ENCODE results near the gene NEGR1. TPM values are rescaled to one million over a fixed set of nuclear protein-coding genes. Genes with fewer than 3 reads are reported as not detected.

The NEGR1 gene
- total and polyA plus RNA-seq, 8 donors: 1.2 to 35.4 (median 7.7) TPM

- no peak overlapping the region for H3K27ac ChIP-seq
- intact Hi-C loops (cut with DNase I; ENCODE audit: low total_unique reads): no loop called here
- H3K4me1 ChIP-seq: no peaks in the 10 kb centered on the region
- WGBS, 5 donors: 66 to 89% (median 81%) methylated on average over 1 of the region's 1 CpG
- TF ChIP-seq POLR2AphosphoS5 (IDR thresholded peaks at IDR 0.05) (no peak), POLR2A (IDR thresholded peaks at IDR 0.05) (no peak), CTCF (IDR thresholded peaks at IDR 0.05) (no peak)
- no peak for DNase-seq
- H3K36me3 ChIP-seq: no peaks in the 10 kb centered on the region
- H3K4me3 ChIP-seq: no peak overlapping the region
- no peaks in the 10 kb centered on the region for H3K9me3 ChIP-seq
- H3K27me3 ChIP-seq: no peaks in the 10 kb centered on the region
Measured at GRCh38 chr1:71434240-71434639, 848.1 kb downstream of the NEGR1 start.

DNA sequence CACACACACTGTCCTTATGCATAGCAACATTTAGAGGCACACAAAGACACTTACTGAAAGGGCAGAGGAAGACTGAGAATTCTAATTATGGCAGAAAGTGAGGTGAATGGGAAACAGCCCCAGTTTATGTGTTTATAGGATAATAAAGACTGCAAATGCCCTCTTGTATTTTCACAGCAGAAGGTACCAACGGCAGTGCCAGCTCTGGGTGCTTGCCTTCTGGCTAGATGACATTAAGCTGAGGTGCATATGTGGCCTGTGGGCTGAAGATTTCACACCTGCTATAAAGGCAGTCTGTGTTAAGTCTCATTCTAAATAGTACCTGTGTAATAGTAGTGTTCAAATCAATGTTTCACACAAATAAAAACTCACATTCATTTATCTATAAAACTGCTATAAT lies 854.3 kb downstream of the NEGR1 start:
- no peaks in the 10 kb centered on the region for H3K4me1 ChIP-seq

DNA sequence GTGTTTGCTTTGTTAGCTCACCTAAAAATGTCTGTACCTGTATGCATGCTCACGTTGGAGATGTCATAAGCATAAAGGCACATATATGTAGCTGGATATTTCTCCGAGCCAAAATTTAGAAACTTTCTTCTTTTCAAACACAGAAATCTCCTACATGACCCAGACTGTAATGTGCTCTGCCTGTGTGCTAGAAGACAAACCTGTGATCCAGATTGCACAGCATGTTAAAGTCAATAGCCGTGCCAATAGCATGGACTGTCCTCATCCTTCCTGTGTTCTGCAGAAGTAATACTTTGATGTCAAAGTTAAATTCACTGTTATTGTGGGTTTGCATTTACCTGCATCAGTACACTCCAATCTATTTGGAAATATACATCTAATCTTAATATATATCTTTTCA lies 855.3 kb downstream of the NEGR1 start:
- TF ChIP-seq POLR2AphosphoS5 (IDR thresholded peaks at IDR 0.05): no peak
- no peak for TF ChIP-seq POLR2A (IDR thresholded peaks at IDR 0.05)
- no peak for TF ChIP-seq EP300 (IDR thresholded peaks at IDR 0.05)
- no peak for TF ChIP-seq CTCF (IDR thresholded peaks at IDR 0.05)
- DNase-seq: no peak
- no peaks in the 10 kb centered on the region for H3K36me3 ChIP-seq
- no peaks in the 10 kb centered on the region for H3K9me3 ChIP-seq
- intact Hi-C loops (cut with DNase I; ENCODE audit: low total_unique reads): no loop called here
- no peak overlapping the region for H3K4me3 ChIP-seq
- H3K27ac ChIP-seq: no peak overlapping the region
- no peaks in the 10 kb centered on the region for H3K4me1 ChIP-seq
- no peaks in the 10 kb centered on the region for H3K27me3 ChIP-seq
- WGBS, 5 donors: 85 to 91% (median 88%) methylated on average over 3 of the region's 3 CpGs

More for the DNA sequence above, 854.3 kb downstream of the NEGR1 start:
- Histone ChIP-seq H3K27ac (no peak overlapping the region), H3K27me3 (no peaks in the 10 kb centered on the region), H3K9me3 (no peaks in the 10 kb centered on the region), H3K36me3 (no peaks in the 10 kb centered on the region), H3K4me3 (no peak overlapping the region)
- intact Hi-C loops (cut with DNase I; ENCODE audit: low total_unique reads): no loop called here
- 35 to 56% (median 46%) methylated on average over 1 of the region's 1 CpG for WGBS, 5 donors
- TF ChIP-seq POLR2AphosphoS5 (IDR thresholded peaks at IDR 0.05) (no peak), POLR2A (IDR thresholded peaks at IDR 0.05) (no peak), CTCF (IDR thresholded peaks at IDR 0.05) (no peak), EP300 (IDR thresholded peaks at IDR 0.05) (no peak)
- no peak for DNase-seq

DNA sequence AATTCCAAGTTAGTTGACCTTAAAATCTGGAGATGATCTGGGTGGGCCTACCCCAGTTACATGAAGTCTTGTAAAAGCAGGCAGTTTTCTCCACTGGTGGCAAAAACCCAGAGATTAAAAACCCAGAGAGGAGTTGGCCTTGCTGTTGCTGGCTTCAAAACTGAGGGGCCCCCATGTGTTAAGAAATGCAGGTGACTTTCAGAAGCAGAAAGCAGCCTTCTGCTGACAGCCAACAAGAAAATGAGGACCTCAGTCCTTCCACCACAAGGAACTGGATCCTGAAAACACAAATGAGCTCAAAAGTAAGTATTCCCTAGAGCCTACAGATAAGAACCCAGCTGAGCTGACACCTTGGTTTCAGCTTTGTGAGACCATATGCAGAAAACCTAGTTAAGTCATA lies 857.8 kb downstream of the NEGR1 start:
- H3K27ac ChIP-seq: no peak overlapping the region
- TF ChIP-seq CTCF (IDR thresholded peaks at IDR 0.05) (no peak), EP300 (IDR thresholded peaks at IDR 0.05) (no peak), POLR2A (IDR thresholded peaks at IDR 0.05) (no peak), POLR2AphosphoS5 (IDR thresholded peaks at IDR 0.05) (no peak)
- H3K9me3 ChIP-seq: no peaks in the 10 kb centered on the region
- intact Hi-C loops (cut with DNase I; ENCODE audit: low total_unique reads): no loop called here
- no peaks in the 10 kb centered on the region for H3K4me1 ChIP-seq
- H3K36me3 ChIP-seq: no peaks in the 10 kb centered on the region
- H3K4me3 ChIP-seq: no peak overlapping the region
- no peak for DNase-seq
- no peaks in the 10 kb centered on the region for H3K27me3 ChIP-seq

Measured in stomach (tissue), 9 donors.